ENCODE measurements around the gene ID1.
"Not testable (repeated sequence)": the region's sequence is repeated elsewhere in the genome, so short reads cannot be mapped to it uniquely, and the experiment has no call there.

Gene ID1

DNA sequence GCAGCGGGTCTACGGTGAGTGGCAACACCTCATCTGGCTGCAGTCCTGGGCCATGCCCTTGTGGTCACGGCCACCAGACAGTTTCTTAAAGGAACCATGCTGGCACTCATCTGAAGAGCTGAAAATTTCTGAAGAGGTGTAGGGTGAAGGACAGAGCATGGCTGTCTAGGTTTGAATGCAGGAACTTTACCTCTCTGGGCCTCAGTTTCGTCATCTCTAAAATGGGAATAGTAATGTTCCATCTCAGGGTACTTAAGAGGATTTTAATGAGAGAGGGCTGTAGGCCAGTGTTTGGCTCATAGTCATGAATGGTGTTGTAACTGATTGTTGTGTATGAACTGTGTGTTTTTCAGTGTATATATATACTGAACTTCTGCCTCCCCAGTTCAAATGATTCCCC lies 38.4 kb downstream of the ID1 start:
- no peaks in the 10 kb centered on the region for H3K9me3 ChIP-seq (ENCODE audit: low read depth, low read length)
- TF ChIP-seq POLR2AphosphoS5 (IDR thresholded peaks at IDR 0.05; ENCODE audit: borderline replicate concordance, low read depth, low read length) = no peak
- H3K4me3 ChIP-seq = no peak overlapping the region
- DNase-seq (ENCODE audit: low read depth, low spot score) = no peak
- no peak overlapping the region for H3K9ac ChIP-seq (ENCODE audit: insufficient read length)
- no peak overlapping the region for H3K27ac ChIP-seq
- H3K36me3 ChIP-seq (ENCODE audit: insufficient read depth, low read length) = no peaks in the 10 kb centered on the region

DNA sequence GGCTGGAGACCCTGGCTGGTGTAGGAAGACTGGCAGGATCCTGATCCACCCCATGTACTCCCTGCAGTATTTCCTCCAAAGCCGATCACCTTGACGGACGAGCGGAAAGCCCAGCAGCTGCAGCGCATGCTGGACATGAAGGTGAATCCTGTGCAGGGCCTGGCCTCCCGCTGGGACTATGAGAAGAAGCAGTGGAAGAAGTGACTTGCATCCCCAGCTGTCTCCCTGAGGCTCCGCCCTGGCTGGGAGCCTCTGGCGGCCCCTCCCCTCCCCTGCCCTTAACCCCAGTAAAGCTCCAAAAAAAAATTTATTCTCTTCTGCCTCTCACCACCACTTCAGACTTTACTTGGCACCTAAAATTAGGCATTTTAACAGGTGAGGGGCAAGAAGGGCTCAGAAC lies 39.6 kb downstream of the ID1 start:
- no peak overlapping the region for H3K27ac ChIP-seq
- no peaks in the 10 kb centered on the region for H3K9me3 ChIP-seq (ENCODE audit: low read depth, low read length)
- no peak overlapping the region for H3K4me3 ChIP-seq
- no peak for DNase-seq (ENCODE audit: low read depth, low spot score)
- no peaks in the 10 kb centered on the region for H3K36me3 ChIP-seq (ENCODE audit: insufficient read depth, low read length)
- TF ChIP-seq FOXP2 (optimal IDR thresholded peaks at IDR 0.05; ENCODE audit: control extremely low read depth, extremely low read length, insufficient read depth) = no peak
- TF ChIP-seq POLR2AphosphoS5 (IDR thresholded peaks at IDR 0.05; ENCODE audit: borderline replicate concordance, low read depth, low read length) = no peak
- TF ChIP-seq EZH2 (IDR thresholded peaks at IDR 0.05) = no peak
- no peak overlapping the region for H3K9ac ChIP-seq (ENCODE audit: insufficient read length)

DNA sequence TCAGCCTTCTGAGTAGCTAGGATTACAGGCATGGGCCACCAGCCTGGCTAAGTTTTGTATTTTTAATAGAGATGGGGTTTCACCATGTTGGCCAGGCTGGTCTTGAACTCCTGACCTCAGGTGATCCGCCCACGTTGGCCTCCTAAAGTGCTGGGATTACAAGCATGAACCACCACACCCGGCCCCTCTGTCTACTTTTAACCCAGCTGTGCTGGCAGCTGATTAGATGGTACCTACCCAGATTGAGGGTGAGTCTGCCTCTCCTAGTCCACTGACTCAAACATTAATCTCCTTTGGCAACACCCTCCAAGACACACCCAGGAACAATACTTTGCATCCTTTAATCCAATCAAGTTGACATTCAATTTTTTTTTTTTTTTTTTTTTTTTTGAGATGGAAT lies 43.0 kb downstream of the ID1 start:
- H3K4me3 ChIP-seq; H3K36me3 ChIP-seq (ENCODE audit: insufficient read depth, low read length); H3K27ac ChIP-seq; DNase-seq (ENCODE audit: low read depth, low spot score); H3K9ac ChIP-seq (ENCODE audit: insufficient read length); H3K9me3 ChIP-seq (ENCODE audit: low read depth, low read length): not testable (repeated sequence)

DNA sequence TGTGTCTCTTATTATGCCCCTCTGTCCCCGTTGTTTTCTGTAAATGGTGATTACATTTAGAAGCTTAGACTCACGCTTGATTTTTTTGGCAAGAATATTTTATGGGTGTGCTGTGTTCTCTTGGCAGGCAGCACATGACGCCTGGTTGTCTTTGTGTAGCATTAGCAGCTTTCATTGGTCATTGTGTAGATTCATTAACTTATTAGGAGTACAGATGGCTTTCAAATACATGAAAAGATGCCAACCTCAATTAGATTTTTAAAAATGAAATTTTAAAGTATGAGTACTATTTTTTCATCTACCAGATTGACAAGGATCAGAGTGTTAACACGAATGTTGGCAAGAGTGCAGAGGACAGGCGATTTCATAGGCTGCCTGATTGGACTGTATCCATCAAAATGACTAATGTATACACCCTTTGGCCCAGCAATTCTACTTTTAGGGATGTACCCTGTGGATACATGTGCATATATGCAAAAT lies 47.9 kb downstream of the ID1 start:
- no peaks in the 10 kb centered on the region for H3K36me3 ChIP-seq (ENCODE audit: insufficient read depth, low read length)
- DNase-seq (ENCODE audit: low read depth, low spot score) = no peak
- no peak overlapping the region for H3K9ac ChIP-seq (ENCODE audit: insufficient read length)
- no peak overlapping the region for H3K4me3 ChIP-seq
- H3K9me3 ChIP-seq (ENCODE audit: low read depth, low read length) = no peaks in the 10 kb centered on the region
- TF ChIP-seq FOXP2 (optimal IDR thresholded peaks at IDR 0.05; ENCODE audit: control extremely low read depth, extremely low read length, insufficient read depth) (no peak), EZH2 (IDR thresholded peaks at IDR 0.05) (no peak), POLR2AphosphoS5 (IDR thresholded peaks at IDR 0.05; ENCODE audit: borderline replicate concordance, low read depth, low read length) (no peak)
- H3K27ac ChIP-seq = no peak overlapping the region

DNA sequence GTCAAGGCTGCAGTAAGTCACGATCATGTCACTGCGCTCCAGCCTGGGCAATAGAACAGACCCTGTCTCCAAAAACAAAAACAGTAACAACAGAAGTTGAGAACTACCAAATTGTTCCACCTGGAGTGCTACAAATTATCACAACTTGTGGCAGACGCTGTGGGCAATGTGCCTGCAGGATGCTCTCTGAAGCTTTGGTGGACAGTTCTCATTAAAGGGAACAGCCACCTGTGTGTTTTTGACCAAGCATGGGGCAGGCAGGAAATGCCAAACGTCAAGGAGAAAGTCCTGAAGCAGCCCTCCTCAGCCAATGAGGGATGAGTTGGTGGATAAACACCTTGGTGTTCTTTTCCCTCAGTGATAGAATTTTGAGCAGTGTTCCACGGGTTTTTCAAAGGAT lies 48.5 kb downstream of the ID1 start:
- Histone ChIP-seq H3K9me3 (ENCODE audit: low read depth, low read length) (no peaks in the 10 kb centered on the region), H3K36me3 (ENCODE audit: insufficient read depth, low read length) (no peaks in the 10 kb centered on the region), H3K27ac (no peak overlapping the region), H3K9ac (ENCODE audit: insufficient read length) (no peak overlapping the region), H3K4me3 (no peak overlapping the region)
- no peak for DNase-seq (ENCODE audit: low read depth, low spot score)
- TF ChIP-seq FOXP2 (optimal IDR thresholded peaks at IDR 0.05; ENCODE audit: control extremely low read depth, extremely low read length, insufficient read depth) (no peak), EZH2 (IDR thresholded peaks at IDR 0.05) (no peak), POLR2AphosphoS5 (IDR thresholded peaks at IDR 0.05; ENCODE audit: borderline replicate concordance, low read depth, low read length) (no peak)

DNA sequence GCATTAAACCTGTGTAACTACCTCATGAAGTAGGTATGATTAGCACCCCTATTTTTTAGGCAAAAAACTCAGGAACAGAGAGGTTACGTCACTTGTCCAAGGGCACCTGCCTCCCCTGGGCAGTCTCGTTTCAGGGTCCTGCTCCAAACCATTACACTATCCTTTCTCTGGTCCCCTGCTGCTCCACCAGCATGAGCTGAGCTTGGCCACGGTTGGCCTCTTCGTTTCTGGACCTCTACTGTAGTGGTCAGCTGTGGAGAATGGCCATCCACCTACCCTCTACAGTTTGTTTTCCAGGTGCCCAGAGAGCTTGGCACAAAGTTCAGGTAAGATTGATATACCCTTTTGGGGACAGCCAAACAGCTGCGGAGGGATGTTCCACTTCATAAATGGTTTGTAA lies 49.4 kb downstream of the ID1 start:
- no peaks in the 10 kb centered on the region for H3K9me3 ChIP-seq (ENCODE audit: low read depth, low read length)
- DNase-seq (ENCODE audit: low read depth, low spot score) = no peak
- TF ChIP-seq POLR2AphosphoS5 (IDR thresholded peaks at IDR 0.05; ENCODE audit: borderline replicate concordance, low read depth, low read length) (no peak), FOXP2 (optimal IDR thresholded peaks at IDR 0.05; ENCODE audit: control extremely low read depth, extremely low read length, insufficient read depth) (no peak), EZH2 (IDR thresholded peaks at IDR 0.05) (no peak)
- H3K4me3 ChIP-seq = no peak overlapping the region
- no peak overlapping the region for H3K27ac ChIP-seq
- no peaks in the 10 kb centered on the region for H3K36me3 ChIP-seq (ENCODE audit: insufficient read depth, low read length)
- H3K9ac ChIP-seq (ENCODE audit: insufficient read length) = no peak overlapping the region
